Motor neuron (in vitro differentiated cells): ENCODE measurements around the gene GSTM5. TPM values are rescaled to one million over a fixed set of nuclear protein-coding genes. Genes with fewer than 3 reads are reported as not detected.
"Not testable (repeated sequence)": the region's sequence is repeated elsewhere in the genome, so short reads cannot be mapped to it uniquely, and the experiment has no call there.

ENCODE experiments used
- ATAC-seq, 8 experiments: fragments of 200-7000 bp; cut with Tn5 transposase; replicated peaks in 6 of 8; 2 replicates each; pipeline ENCODE4 v1.8.0; 2021; ENCODE audit warnings: mild to moderate bottlenecking in 8 of 8, moderate library complexity in 8 of 8
- H3K27ac ChIP-seq, 2 donors: fragments of 250-450 bp; sonication (Bioruptor Pico); 2 replicates each; pipeline ENCODE4 v1.9.0; 2021; ENCODE audit warnings: antibody characterized with exemption in 2 of 2, mild to moderate bottlenecking in 2 of 2, moderate library complexity in 1 of 2
- H3K4me1 ChIP-seq, 2 donors: fragments of 250-450 bp; sonication (Bioruptor Pico); replicated peaks in 1 of 2; 2 replicates each; pipeline ENCODE4 v1.6.1; 2021; ENCODE audit warnings: antibody characterized with exemption in 2 of 2, mild to moderate bottlenecking in 2 of 2, moderate library complexity in 1 of 2
- H3K4me3 ChIP-seq, 5 donors: fragments of 250-450 bp; sonication (Bioruptor Pico); 2 replicates each; pipeline ENCODE4 v1.9.0; 2021; ENCODE audit warnings: antibody characterized with exemption in 5 of 5, mild to moderate bottlenecking in 5 of 5, moderate library complexity in 4 of 5
- WGBS, 10 experiments: fragments of 450-650 bp; shearing (Covaris generic); methylation state at CpG; one replicate each; pipeline ENCODE4 v1.0.0; 2022; 5-methylcytosine and 5-hydroxymethylcytosine counted together
- in situ Hi-C, 9 experiments: fragments of 400-800 bp; cut with MboI; loops; one replicate each; pipeline ENCODE4 v1.15.0; 2021; ENCODE audit warnings: low sequenced_read_pairs in 9 of 9, low pct_unique_long_range_greater_than_20kb in 2 of 9; ENCODE audit not compliant: unreplicated experiment in 9 of 9
- total RNA-seq, 8 experiments: library from RNA; unstranded; fragments of 300-600 nt; gene quantifications; 2 replicates each; pipeline versions ENCODE4 v1.2.3 to v1.2.4, GENCODE V29; 2022

GSTM5 gene
- 1 to 10 TPM in 3 of 8 experiments, under 1 TPM in 4, not detected in 1; 0.05 to 2.9 (median 0.82) TPM for total RNA-seq

GRCh38 chr1:109711593-109712320, at the start of gene GSTM5:
Gene GSTM5, plus strand, starts transcription at chr1:109712251. Its CDS starts 62 bp downstream, at chr1:109712313.
- H3K4me3 ChIP-seq: not testable (repeated sequence)
- ATAC-seq: peak in 3 of 8 experiments; percentile 46 to 56 (median 50)

GRCh38 chr1:109664671-109665070, 47.4 kb upstream of the GSTM5 start:
- no peak overlapping the region for H3K4me3 ChIP-seq
- no peak overlapping the region for H3K27ac ChIP-seq
- ATAC-seq: no peak
- H3K4me1 ChIP-seq: peaks cover 6 to 16% of the 10 kb centered on the region in 2 donors
- in situ Hi-C loops: loop anchor here in 1 of 9 experiments (25.0 kb wide), 1 partner anchor 98 kb away; the partner anchor contains the start of gene EPS8L3
- WGBS, 10 experiments: 63 to 100% (median 95%) methylated on average over 1 of the region's 1 CpG; no CpG with 5 or more reads in 6 of the 10 experiments

More at GRCh38 chr1:109711593-109712320, at the start of gene GSTM5:
- H3K27ac ChIP-seq, in situ Hi-C loops, H3K4me1 ChIP-seq: not testable (repeated sequence)
- WGBS, 10 experiments: 61 to 100% methylated on average over 1 to 4 of the region's 33 CpGs; no CpG with 5 or more reads in 8 of the 10 experiments

GRCh38 chr1:109667452-109668122, 44.5 kb upstream of the GSTM5 start, which contains the start of gene GSTM2:
Gene GSTM2, plus strand, starts transcription at chr1:109668057. Its CDS starts 59 bp downstream, at chr1:109668116.
- 12 to 100% (median 34%) methylated on average over 1 to 12 of the region's 22 CpGs; no CpG with 5 or more reads in 1 of the 10 experiments for WGBS, 10 experiments
- ATAC-seq: peak; percentile 98 to 100 (median 99)
- in situ Hi-C loops: loop anchor here in 1 of 9 experiments (25.0 kb wide), 1 partner anchor 95 kb away; the partner anchor contains the start of gene EPS8L3
- Histone ChIP-seq H3K4me1 (peaks cover 6 to 9% of the 10 kb centered on the region in 2 donors), H3K4me3 (peak within 1 kb of the TSS; percentile 29 to 45 (median 38)), H3K27ac (peak within 1 kb of the TSS in 1 of 2 donors; percentile 15)

GRCh38 chr1:109668123-109668775, 43.8 kb upstream of the GSTM5 start:
- H3K4me1 ChIP-seq: peaks cover 6 to 9% of the 10 kb centered on the region in 2 donors
- ATAC-seq: peak in 6 of 8 experiments; percentile 7 to 69 (median 48)
- peak overlapping the region in 1 of 2 donors; percentile 15 for H3K27ac ChIP-seq
- WGBS, 10 experiments: 19 to 80% (median 20%) methylated on average over 1 to 7 of the region's 26 CpGs; no CpG with 5 or more reads in 7 of the 10 experiments
- in situ Hi-C loops: loop anchor here in 1 of 9 experiments (25.0 kb wide), 1 partner anchor 94 kb away; the partner anchor contains the start of gene EPS8L3
- H3K4me3 ChIP-seq: peak overlapping the region; percentile 29 to 45 (median 38)

- no peak for ATAC-seq
- WGBS, 10 experiments: 75 to 100% (median 100%) methylated on average over 4 to 14 of the region's 22 CpGs; no CpG with 5 or more reads in 5 of the 10 experiments
- no peak overlapping the region for H3K4me3 ChIP-seq
- in situ Hi-C loops: loop anchor here in 1 of 9 experiments (25.0 kb wide), 1 partner anchor 93 kb away; the partner anchor contains the start of gene EPS8L3
- no peak overlapping the region for H3K27ac ChIP-seq
- H3K4me1 ChIP-seq: peaks cover 6 to 9% of the 10 kb centered on the region in 2 donors
These were observed 42.7 kb upstream of the GSTM5 start for GRCh38 chr1:109669246-109669948.

- H3K4me3 ChIP-seq, H3K27ac ChIP-seq, ATAC-seq, H3K4me1 ChIP-seq: not testable (repeated sequence)
- 90 to 100% (median 100%) methylated on average over 1 to 2 of the region's 5 CpGs; no CpG with 5 or more reads in 6 of the 10 experiments for WGBS, 10 experiments
- in situ Hi-C loops: loop anchor here in 1 of 9 experiments (25.0 kb wide), 1 partner anchor 92 kb away; the partner anchor contains the start of gene EPS8L3
These were observed 42.1 kb upstream of the GSTM5 start for GRCh38 chr1:109669949-109670302.

GRCh38 chr1:109671067-109671466, 41.0 kb upstream of the GSTM5 start:
- Histone ChIP-seq H3K4me3 (no peak overlapping the region), H3K27ac (no peak overlapping the region), H3K4me1 (peaks cover 6 to 9% of the 10 kb centered on the region in 2 donors)
- in situ Hi-C loops: loop anchor here in 1 of 9 experiments (25.0 kb wide), 1 partner anchor 91 kb away; the partner anchor contains the start of gene EPS8L3
- ATAC-seq: no peak
- 40 to 100% (median 95%) methylated on average over 1 to 5 of the region's 5 CpGs; no CpG with 5 or more reads in 3 of the 10 experiments for WGBS, 10 experiments

- ATAC-seq, H3K27ac ChIP-seq, H3K4me3 ChIP-seq, H3K4me1 ChIP-seq: not testable (repeated sequence)
- in situ Hi-C loops: loop anchor here in 1 of 9 experiments (25.0 kb wide), 1 partner anchor 88 kb away; the partner anchor contains the start of gene EPS8L3
- 86 to 100% methylated on average over 1 of the region's 2 CpGs; no CpG with 5 or more reads in 8 of the 10 experiments for WGBS, 10 experiments
These were observed 38.2 kb upstream of the GSTM5 start for GRCh38 chr1:109673861-109674260.

- ATAC-seq, in situ Hi-C loops, H3K27ac ChIP-seq, H3K4me1 ChIP-seq, H3K4me3 ChIP-seq: not testable (repeated sequence)
- 74 to 100% (median 92%) methylated on average over 1 to 3 of the region's 3 CpGs; no CpG with 5 or more reads in 4 of the 10 experiments for WGBS, 10 experiments
These were observed 35.2 kb upstream of the GSTM5 start for GRCh38 chr1:109676683-109677381.

GRCh38 chr1:109677459-109677858, 34.6 kb upstream of the GSTM5 start:
- ATAC-seq: no peak
- WGBS, 10 experiments: 33 to 100% (median 80%) methylated on average over 2 to 3 of the region's 3 CpGs
- in situ Hi-C loops: no loop called here
- no peak overlapping the region for H3K4me3 ChIP-seq
- H3K4me1 ChIP-seq: no peaks in the 10 kb centered on the region
- H3K27ac ChIP-seq: no peak overlapping the region

- WGBS, 10 experiments: 57 to 89% (median 83%) methylated on average over 1 to 2 of the region's 2 CpGs; no CpG with 5 or more reads in 1 of the 10 experiments
- ATAC-seq: not testable (repeated sequence)
These were observed 33.4 kb upstream of the GSTM5 start for GRCh38 chr1:109678637-109679036.

More at GRCh38 chr1:109678637-109679036, 33.4 kb upstream of the GSTM5 start:
- H3K4me1 ChIP-seq, H3K27ac ChIP-seq, H3K4me3 ChIP-seq, in situ Hi-C loops: not testable (repeated sequence)
